Inferior parietal cortex (tissue), 1 donor: ENCODE measurements around the gene EMC1.
"Not testable (repeated sequence)": the region's sequence is repeated elsewhere in the genome, so short reads cannot be mapped to it uniquely, and the experiment has no call there.

Experiments used
- DNase-seq: peaks from one replicate; pipeline ENCODE4 v3.0.0-alpha.2; 2016; ENCODE audit errors: extremely low spot score

EMC1 gene

DNA sequence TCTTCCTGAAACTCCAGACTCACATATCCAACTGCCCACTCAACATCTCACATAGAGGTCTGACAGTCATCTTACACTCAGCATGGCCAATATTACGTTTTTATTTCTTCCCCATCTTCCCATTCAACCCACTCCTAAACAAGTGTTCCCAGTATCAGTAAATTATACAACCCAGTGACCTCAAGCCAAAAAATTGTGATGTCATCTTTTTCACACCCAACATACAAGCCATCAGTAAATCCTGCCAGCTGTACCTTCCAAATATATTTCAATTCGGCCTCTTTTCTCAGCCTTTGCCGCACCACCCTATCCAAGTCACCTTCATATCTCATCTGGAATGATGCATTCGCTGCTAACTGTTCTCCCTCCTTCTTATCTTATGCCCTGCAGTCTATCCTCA lies 60.9 kb downstream of the EMC1 start:
- DNase-seq: no peak

GRCh38 chr1:19189270-19189669 lies 62.1 kb downstream of the EMC1 start:
- no peak for DNase-seq

- no peak for DNase-seq
Measured at GRCh38 chr1:19187852-19188251, 63.5 kb downstream of the EMC1 start.

- DNase-seq: no peak
Measured at GRCh38 chr1:19186001-19186400, 65.3 kb downstream of the EMC1 start.

- DNase-seq: no peak
Measured at GRCh38 chr1:19182223-19182622, 69.1 kb downstream of the EMC1 start.

GRCh38 chr1:19180265-19180657 lies 71.1 kb downstream of the EMC1 start:
- not testable (repeated sequence) for DNase-seq

DNA sequence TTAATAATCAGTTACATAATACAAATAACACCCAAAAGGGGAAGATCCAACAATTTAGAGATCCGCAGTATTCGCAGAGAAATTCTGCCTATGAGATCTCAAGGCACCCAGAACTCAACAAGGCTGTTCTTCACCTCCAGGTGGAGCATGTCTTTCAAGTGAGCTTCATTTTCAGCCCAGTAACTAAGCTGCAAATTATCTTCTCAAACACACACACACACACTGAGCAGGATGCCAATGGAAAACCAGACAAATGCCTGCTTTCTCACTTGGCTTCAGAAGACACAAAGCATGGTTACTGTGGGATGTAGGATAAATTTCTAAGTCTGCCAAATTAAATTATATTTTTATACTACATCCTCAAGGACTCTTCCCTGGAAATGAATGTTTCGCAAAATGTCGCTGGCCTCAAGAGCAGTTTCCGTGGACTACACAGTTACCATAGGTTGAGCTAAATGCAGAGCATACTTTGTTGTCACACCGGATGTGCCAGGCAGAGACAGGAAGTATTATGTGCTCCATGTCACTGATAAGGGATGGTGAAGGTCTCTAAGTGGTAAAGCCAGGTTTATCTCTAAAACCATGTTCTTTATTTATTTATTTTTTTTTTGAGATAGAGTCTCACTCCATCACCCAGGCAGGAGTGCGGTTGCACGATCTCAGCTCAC lies 71.6 kb downstream of the EMC1 start:
- peak; percentile 47 for DNase-seq

DNA sequence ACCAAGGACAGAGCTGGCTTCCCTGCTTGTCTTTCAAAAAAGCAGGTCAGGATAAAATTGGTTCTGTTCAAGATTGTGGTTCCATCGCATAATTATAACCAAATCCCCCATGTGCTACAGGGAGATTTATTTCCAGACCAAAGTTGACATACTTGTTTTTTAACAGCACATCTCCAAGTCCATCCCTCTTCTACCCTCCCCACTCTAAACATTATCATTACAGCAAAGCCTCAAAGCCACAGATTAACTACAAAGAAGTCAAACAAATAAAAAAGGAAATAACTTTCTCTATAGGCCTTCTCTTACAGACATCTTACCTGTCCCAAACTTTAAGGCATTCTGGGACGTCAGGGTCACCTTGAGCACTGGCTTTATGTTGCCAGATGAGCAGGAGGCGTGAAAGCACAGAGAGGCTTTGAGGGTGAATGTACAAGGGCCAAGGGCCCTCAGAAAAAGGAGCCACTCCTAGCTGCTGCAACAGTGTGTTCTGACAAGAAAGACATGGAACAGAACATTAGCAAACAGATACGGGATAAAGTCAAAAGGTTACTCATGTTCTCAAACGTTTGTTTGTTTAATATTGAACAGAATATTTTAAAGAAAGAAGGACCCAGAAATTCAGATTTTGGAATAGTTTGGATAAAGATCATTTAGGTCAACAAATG lies 72.5 kb downstream of the EMC1 start:
- DNase-seq: no peak

GRCh38 chr1:19177811-19178210 lies 73.5 kb downstream of the EMC1 start:
- no peak for DNase-seq

- peak; percentile 55 for DNase-seq
Measured at GRCh38 chr1:19169642-19170041, 81.7 kb downstream of the EMC1 start.

DNA sequence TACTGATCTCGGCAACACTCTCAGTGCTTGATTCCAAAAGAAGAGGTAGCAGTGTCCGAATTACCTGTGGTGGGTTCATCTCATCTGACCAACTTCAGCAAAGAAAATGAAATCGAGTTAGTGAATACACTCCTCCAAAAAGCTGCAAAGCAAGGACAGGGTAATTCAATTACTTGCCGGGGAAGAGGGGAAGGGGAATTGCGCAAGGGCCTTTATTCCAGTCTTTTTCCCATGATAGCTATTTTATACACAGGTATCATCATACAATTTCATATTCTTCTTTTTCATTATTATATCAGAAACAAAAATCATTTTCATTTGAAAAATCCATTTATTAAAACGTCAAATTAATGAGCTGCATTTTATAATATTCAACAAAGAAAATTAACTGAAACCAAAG lies 84.2 kb downstream of the EMC1 start:
- no peak for DNase-seq

DNA sequence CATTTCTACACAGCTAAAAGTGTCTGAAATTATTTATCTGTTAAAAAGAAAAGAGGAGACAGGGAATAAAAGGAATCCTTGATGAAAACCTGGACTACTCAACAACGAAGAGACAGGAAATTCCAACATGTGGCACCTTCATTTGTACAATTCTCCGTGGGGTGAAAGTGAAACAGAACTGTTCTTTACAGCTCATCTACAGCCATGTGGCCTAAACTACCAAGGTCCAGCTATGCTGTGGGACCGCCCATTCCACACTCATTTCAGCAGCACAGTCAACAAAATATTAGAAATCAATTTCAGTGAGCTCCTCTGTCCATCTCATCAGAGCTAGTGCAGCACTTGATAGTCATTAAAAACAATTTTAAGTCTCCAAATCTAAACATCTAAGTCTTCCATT lies 85.3 kb downstream of the EMC1 start:
- DNase-seq: no peak
